Articular chondrocyte of knee joint (primary cell): Measurements from ENCODE around the gene MMS22L. TPM values are rescaled to one million over a fixed set of nuclear protein-coding genes. Genes with fewer than 3 reads are reported as not detected.

Experiments used
- total RNA-seq: library from RNA; depleted of rRNA; stranded (reverse); fragments of >200 nt; gene quantifications from 2 replicates; pipeline ENCODE4 v1.2.3, GENCODE V29; 2012

MMS22L gene
- total RNA-seq, result 12.7 and 18.8 TPM in 2 replicates

GRCh38 chr6:97282726-97283617, at the start of gene MMS22L:
Gene MMS22L (minus strand): TSS chr6:97283216. CDS start chr6:97282477, 739 bp downstream.

